ENCODE results near the gene TPSAB1. TPM values are rescaled to one million over a fixed set of nuclear protein-coding genes. Genes with fewer than 3 reads are reported as not detected.
"Not testable (repeated sequence)": the region's sequence is repeated elsewhere in the genome, so short reads cannot be mapped to it uniquely, and the experiment has no call there.

TPSAB1 gene
- not detected for polyA plus RNA-seq (2013, experiment 1 of 2)
- polyA plus RNA-seq (2013, experiment 2 of 2), result not detected

DNA sequence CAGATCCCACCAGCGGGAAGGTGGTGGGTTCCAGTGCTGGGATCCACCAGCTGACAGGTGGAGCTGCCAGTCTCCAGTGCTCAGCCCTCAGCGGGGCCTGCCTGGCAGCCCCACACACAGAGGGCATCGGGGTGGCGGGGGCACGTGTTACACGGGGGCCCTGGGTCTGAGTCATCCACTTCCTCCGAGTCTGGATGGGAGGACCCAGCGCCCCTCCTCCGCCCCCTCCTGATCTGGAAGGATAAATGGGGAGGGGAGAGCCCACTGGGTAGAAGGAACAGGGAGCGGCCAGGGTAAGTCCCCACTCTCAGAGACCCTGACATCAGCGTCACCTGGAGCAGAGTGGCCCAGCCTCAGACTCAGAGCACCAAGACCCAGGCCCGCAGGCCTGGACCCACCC lies at the start of gene TPSAB1:
Gene TPSAB1 (plus strand): TSS at position 270 of the 400 bp plus-strand sequence. CDS start 234 bp downstream, outside the sequence.
- H3K79me1 ChIP-seq (replicated peaks; ENCODE audit: low read length, poor library complexity, severe bottlenecking); DNase-seq; H4K8ac ChIP-seq (ENCODE audit: low read length); H3K4me1 ChIP-seq (ENCODE audit: control insufficient read depth, insufficient read depth, low read depth, low read length); H2AK5ac ChIP-seq (ENCODE audit: low read length, severe bottlenecking); H3K14ac ChIP-seq (ENCODE audit: low read length in 2 of 2); H2BK12ac ChIP-seq (ENCODE audit: low read length in 2 of 2); H3K23ac ChIP-seq (ENCODE audit: low read length in 2 of 2); H2BK5ac ChIP-seq (ENCODE audit: low read depth, low read length, poor library complexity, severe bottlenecking); H3K18ac ChIP-seq (ENCODE audit: low read depth in 1 of 2, low read length in 2 of 2); H3K36me3 ChIP-seq (ENCODE audit: control insufficient read depth in 1 of 2, insufficient read depth in 2 of 2, low read depth in 1 of 2, low read length in 2 of 2); H3K9me3 ChIP-seq (ENCODE audit: control insufficient read depth, low read length); H2BK120ac ChIP-seq (ENCODE audit: low read depth, low read length); H3K4me2 ChIP-seq (ENCODE audit: low read length, poor library complexity, severe bottlenecking); H2AFZ ChIP-seq (ENCODE audit: low read depth, low read length); H3K9ac ChIP-seq (ENCODE audit: low read length); H4K91ac ChIP-seq (ENCODE audit: low read length); H3K4ac ChIP-seq (ENCODE audit: low read depth in 1 of 2, low read length in 2 of 2); H2BK15ac ChIP-seq (ENCODE audit: low read depth, poor library complexity, severe bottlenecking); H3K4me3 ChIP-seq (ENCODE audit: insufficient read depth in 1 of 2, low read depth in 1 of 2, low read length in 2 of 2); H3K27ac ChIP-seq (ENCODE audit: low read length, poor library complexity, severe bottlenecking): not testable (repeated sequence)
- no CpG with 5 or more reads among the region's 12 CpGs for WGBS
- H3K27me3 ChIP-seq (ENCODE audit: control insufficient read depth in 1 of 2, insufficient read depth in 1 of 2, low read length in 2 of 2), result peaks cover 3 to 19% of the 10 kb centered on the region in 2 experiments

GRCh38 chr16:1190789-1191188 lies 49.7 kb upstream of the TPSAB1 start:
- H3K4ac ChIP-seq (ENCODE audit: low read depth in 1 of 2, low read length in 2 of 2); H3K27ac ChIP-seq (ENCODE audit: low read length, poor library complexity, severe bottlenecking): not testable (repeated sequence)
- WGBS, result 78% methylated on average over 10 of the region's 11 CpGs

DNA sequence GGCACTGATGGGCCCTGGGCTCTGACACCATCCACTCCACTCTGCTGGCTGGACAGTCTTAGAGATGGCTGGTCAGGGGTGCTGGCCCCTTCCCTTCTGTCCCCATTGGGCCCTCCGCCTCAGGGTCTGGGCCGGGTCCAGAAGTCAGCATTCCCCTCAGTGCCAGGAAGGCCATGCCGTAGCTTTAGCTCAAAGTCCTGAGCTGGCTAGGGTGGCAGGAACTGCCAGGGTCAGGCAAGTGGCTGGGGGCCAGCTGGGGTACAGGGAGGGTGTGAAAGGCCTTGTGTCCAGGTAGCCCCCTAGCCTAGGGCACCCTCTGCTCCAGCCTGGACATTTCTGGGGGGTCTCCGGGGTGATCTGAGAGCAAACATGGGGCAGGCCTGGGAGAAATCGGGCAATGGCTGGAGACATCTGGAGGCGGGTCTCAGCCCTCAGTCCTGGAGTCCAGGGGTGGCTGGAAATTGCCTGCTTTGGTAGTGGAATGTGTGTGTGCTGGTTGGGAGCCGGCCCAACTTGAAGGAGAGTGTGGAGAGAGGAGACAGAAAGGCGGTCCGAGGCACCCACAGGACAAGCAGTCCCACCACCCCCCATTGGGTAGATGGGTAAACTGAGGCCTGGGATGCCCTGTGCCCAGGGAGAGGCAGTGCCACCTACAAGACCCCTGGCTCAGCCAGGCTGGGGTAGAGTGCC lies 48.0 kb upstream of the TPSAB1 start:
- Histone ChIP-seq H2BK120ac (ENCODE audit: low read depth, low read length) (no peak overlapping the region), H3K27ac (ENCODE audit: low read length, poor library complexity, severe bottlenecking) (no peak overlapping the region), H3K23ac (ENCODE audit: low read length in 2 of 2) (no peak overlapping the region), H2AFZ (ENCODE audit: low read depth, low read length) (no peak overlapping the region), H3K27me3 (ENCODE audit: control insufficient read depth in 1 of 2, insufficient read depth in 1 of 2, low read length in 2 of 2) (peaks cover 3 to 43% of the 10 kb centered on the region in 2 experiments), H3K79me1 (replicated peaks; ENCODE audit: low read length, poor library complexity, severe bottlenecking) (no peaks in the 10 kb centered on the region), H2BK5ac (ENCODE audit: low read depth, low read length, poor library complexity, severe bottlenecking) (no peak overlapping the region), H3K4me2 (ENCODE audit: low read length, poor library complexity, severe bottlenecking) (no peak overlapping the region), H3K9me3 (ENCODE audit: control insufficient read depth, low read length) (no peaks in the 10 kb centered on the region), H2AK5ac (ENCODE audit: low read length, severe bottlenecking) (no peak overlapping the region), H3K9ac (ENCODE audit: low read length) (no peak overlapping the region), H3K18ac (ENCODE audit: low read depth in 1 of 2, low read length in 2 of 2) (no peak overlapping the region), H4K91ac (ENCODE audit: low read length) (no peak overlapping the region), H3K4me1 (ENCODE audit: control insufficient read depth, insufficient read depth, low read depth, low read length) (peaks cover 2% of the 10 kb centered on the region), H3K14ac (ENCODE audit: low read length in 2 of 2) (no peak overlapping the region), H3K4ac (ENCODE audit: low read depth in 1 of 2, low read length in 2 of 2) (no peak overlapping the region), H2BK12ac (ENCODE audit: low read length in 2 of 2) (no peak overlapping the region), H4K8ac (ENCODE audit: low read length) (no peak overlapping the region), H2BK15ac (ENCODE audit: low read depth, poor library complexity, severe bottlenecking) (no peak overlapping the region), H3K36me3 (ENCODE audit: control insufficient read depth in 1 of 2, insufficient read depth in 2 of 2, low read depth in 1 of 2, low read length in 2 of 2) (no peaks in the 10 kb centered on the region), H3K4me3 (ENCODE audit: insufficient read depth in 1 of 2, low read depth in 1 of 2, low read length in 2 of 2) (no peak overlapping the region)
- DNase-seq, result no peak
- 81% methylated on average over 8 of the region's 9 CpGs for WGBS

More at GRCh38 chr16:1190789-1191188, 49.7 kb upstream of the TPSAB1 start:
- not testable (repeated sequence) for H3K4me2 ChIP-seq (ENCODE audit: low read length, poor library complexity, severe bottlenecking); H2BK5ac ChIP-seq (ENCODE audit: low read depth, low read length, poor library complexity, severe bottlenecking); H3K4me3 ChIP-seq (ENCODE audit: insufficient read depth in 1 of 2, low read depth in 1 of 2, low read length in 2 of 2); H2BK15ac ChIP-seq (ENCODE audit: low read depth, poor library complexity, severe bottlenecking); H3K18ac ChIP-seq (ENCODE audit: low read depth in 1 of 2, low read length in 2 of 2); H3K36me3 ChIP-seq (ENCODE audit: control insufficient read depth in 1 of 2, insufficient read depth in 2 of 2, low read depth in 1 of 2, low read length in 2 of 2); H2AFZ ChIP-seq (ENCODE audit: low read depth, low read length); H3K9me3 ChIP-seq (ENCODE audit: control insufficient read depth, low read length); H2BK12ac ChIP-seq (ENCODE audit: low read length in 2 of 2); H2AK5ac ChIP-seq (ENCODE audit: low read length, severe bottlenecking); H4K8ac ChIP-seq (ENCODE audit: low read length); H3K23ac ChIP-seq (ENCODE audit: low read length in 2 of 2); H3K4me1 ChIP-seq (ENCODE audit: control insufficient read depth, insufficient read depth, low read depth, low read length); H2BK120ac ChIP-seq (ENCODE audit: low read depth, low read length); H4K91ac ChIP-seq (ENCODE audit: low read length); H3K14ac ChIP-seq (ENCODE audit: low read length in 2 of 2); H3K9ac ChIP-seq (ENCODE audit: low read length); DNase-seq; H3K79me1 ChIP-seq (replicated peaks; ENCODE audit: low read length, poor library complexity, severe bottlenecking)
- H3K27me3 ChIP-seq (ENCODE audit: control insufficient read depth in 1 of 2, insufficient read depth in 1 of 2, low read length in 2 of 2), result peaks cover 0 to 30% of the 10 kb centered on the region in 2 experiments

DNA sequence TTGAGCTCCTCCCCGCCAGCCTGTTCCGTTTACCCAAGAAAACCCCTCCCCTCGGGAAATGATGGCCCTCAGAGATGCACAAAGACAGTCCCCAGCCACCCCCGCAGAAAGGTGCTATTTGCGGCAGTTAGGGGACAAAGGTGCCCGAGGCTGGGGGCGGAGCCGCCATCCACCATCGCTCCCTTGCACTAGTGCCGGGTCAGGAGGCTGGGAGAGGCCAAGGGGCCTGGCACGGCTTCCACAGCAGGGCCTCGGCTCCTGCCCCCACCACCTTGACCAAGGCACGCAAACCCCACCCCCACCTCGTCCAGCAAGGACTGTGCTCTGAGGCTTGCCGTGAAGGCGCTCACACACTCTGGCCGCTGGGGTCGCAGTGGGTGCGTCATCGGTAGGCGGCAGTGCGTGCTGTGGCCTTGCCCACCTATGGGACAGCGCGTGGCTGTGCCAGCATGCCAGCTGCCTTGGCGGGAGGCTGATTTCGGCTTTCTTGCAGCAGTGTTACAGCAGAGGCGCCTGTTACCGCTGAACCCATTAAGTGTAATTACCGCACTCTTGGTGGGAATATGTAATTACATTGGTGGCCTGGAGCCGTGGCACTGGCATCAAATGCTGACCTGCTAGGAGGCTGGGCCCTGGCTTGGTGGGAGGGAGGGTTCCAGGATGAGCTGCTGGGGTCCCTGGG lies 47.2 kb upstream of the TPSAB1 start:
- Histone ChIP-seq H3K27me3 (ENCODE audit: control insufficient read depth in 1 of 2, insufficient read depth in 1 of 2, low read length in 2 of 2) (peaks cover 5 to 39% of the 10 kb centered on the region in 2 experiments), H2BK120ac (ENCODE audit: low read depth, low read length) (no peak overlapping the region), H2BK5ac (ENCODE audit: low read depth, low read length, poor library complexity, severe bottlenecking) (no peak overlapping the region), H3K23ac (ENCODE audit: low read length in 2 of 2) (no peak overlapping the region), H3K4me3 (ENCODE audit: insufficient read depth in 1 of 2, low read depth in 1 of 2, low read length in 2 of 2) (no peak overlapping the region), H3K79me1 (replicated peaks; ENCODE audit: low read length, poor library complexity, severe bottlenecking) (no peaks in the 10 kb centered on the region), H2AK5ac (ENCODE audit: low read length, severe bottlenecking) (no peak overlapping the region), H2BK12ac (ENCODE audit: low read length in 2 of 2) (no peak overlapping the region), H3K4me1 (ENCODE audit: control insufficient read depth, insufficient read depth, low read depth, low read length) (peaks cover 2% of the 10 kb centered on the region), H3K9me3 (ENCODE audit: control insufficient read depth, low read length) (no peaks in the 10 kb centered on the region), H3K18ac (ENCODE audit: low read depth in 1 of 2, low read length in 2 of 2) (no peak overlapping the region), H3K27ac (ENCODE audit: low read length, poor library complexity, severe bottlenecking) (no peak overlapping the region), H4K91ac (ENCODE audit: low read length) (no peak overlapping the region), H3K4ac (ENCODE audit: low read depth in 1 of 2, low read length in 2 of 2) (no peak overlapping the region), H4K8ac (ENCODE audit: low read length) (no peak overlapping the region), H3K9ac (ENCODE audit: low read length) (no peak overlapping the region), H2BK15ac (ENCODE audit: low read depth, poor library complexity, severe bottlenecking) (no peak overlapping the region), H3K4me2 (ENCODE audit: low read length, poor library complexity, severe bottlenecking) (no peak overlapping the region), H2AFZ (ENCODE audit: low read depth, low read length) (no peak overlapping the region), H3K14ac (ENCODE audit: low read length in 2 of 2) (no peak overlapping the region), H3K36me3 (ENCODE audit: control insufficient read depth in 1 of 2, insufficient read depth in 2 of 2, low read depth in 1 of 2, low read length in 2 of 2) (no peaks in the 10 kb centered on the region)
- DNase-seq, result no peak
- WGBS, result 89% methylated on average over 30 of the region's 30 CpGs

Measured in mesenchymal stem cell (in vitro differentiated cells and primary cell).